ENCODE measurements around the gene TGFBR3.

DNA sequence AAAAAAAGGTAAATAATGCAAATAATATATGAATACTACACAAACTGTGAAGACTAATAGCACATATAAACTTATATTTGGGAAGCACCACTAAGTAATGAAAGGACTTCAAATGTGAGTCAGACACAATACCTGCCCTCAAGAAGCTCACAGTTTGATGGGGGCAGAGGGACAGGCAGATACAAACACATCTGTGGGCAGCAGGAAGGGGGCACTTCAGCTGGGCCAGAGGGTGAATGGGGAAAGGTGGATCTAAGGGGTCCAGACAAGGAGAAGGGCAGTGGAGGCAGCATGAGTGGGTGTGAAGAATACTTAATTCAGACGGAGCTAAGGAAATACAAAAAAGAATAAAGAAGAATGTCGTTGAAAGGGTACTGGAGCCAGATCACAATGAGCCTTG lies 114.2 kb downstream of the TGFBR3 start:
- TF ChIP-seq POLR2AphosphoS5 (IDR thresholded peaks at IDR 0.05) (no peak), POLR2A (IDR thresholded peaks at IDR 0.05) (no peak)
- TF ChIP-seq, protein P1, sequence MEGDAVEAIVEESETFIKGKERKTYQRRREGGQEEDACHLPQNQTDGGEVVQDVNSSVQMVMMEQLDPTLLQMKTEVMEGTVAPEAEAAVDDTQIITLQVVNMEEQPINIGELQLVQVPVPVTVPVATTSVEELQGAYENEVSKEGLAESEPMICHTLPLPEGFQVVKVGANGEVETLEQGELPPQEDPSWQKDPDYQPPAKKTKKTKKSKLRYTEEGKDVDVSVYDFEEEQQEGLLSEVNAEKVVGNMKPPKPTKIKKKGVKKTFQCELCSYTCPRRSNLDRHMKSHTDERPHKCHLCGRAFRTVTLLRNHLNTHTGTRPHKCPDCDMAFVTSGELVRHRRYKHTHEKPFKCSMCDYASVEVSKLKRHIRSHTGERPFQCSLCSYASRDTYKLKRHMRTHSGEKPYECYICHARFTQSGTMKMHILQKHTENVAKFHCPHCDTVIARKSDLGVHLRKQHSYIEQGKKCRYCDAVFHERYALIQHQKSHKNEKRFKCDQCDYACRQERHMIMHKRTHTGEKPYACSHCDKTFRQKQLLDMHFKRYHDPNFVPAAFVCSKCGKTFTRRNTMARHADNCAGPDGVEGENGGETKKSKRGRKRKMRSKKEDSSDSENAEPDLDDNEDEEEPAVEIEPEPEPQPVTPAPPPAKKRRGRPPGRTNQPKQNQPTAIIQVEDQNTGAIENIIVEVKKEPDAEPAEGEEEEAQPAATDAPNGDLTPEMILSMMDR (IDR thresholded peaks at IDR 0.05 in 8 of 11, conservative IDR thresholded peaks at IDR 0.05 in 3 of 11), result no peak
